ENCODE measurements around the gene FCAMR. TPM values are rescaled to one million over a fixed set of nuclear protein-coding genes. Genes with fewer than 3 reads are reported as not detected.

The FCAMR gene
- total RNA-seq, 1 experiment from 2014 or later = not detected

DNA sequence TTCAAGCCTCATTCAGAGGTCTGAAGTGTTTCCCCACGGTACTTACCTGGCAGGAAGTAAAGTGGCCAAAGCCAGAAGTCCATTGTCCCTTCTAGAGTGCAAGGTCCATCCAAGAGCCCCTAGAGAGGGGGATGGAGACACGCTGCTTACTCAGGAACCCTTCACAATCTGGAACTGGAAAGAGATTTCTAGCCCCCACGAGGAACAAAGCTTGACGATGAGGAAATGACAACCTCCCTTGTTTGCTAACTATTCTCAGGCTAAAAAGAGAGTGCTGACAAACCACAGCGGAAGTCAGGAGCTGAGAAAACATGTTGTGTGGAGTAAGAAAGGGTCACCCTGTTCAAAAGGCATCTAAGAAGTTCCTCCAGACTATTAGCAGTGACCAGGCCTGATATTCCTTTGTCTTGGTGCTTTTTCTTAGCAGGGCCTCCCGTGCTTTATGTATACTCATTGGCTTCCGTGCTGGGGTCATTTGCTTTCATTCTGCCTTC, 48.4 kb downstream of the FCAMR start, which contains the start of gene FCMR:
Gene FCMR, minus strand, starts transcription at position 170 of the 494 bp plus-strand sequence. Its CDS starts 87 bp downstream, at position 83.
- Histone ChIP-seq H3K36me3 (ENCODE audit: insufficient read depth, low read length) (no peaks in the 10 kb centered on the region), H3K27me3 (ENCODE audit: low read length) (no peaks in the 10 kb centered on the region), H4K20me1 (ENCODE audit: insufficient read depth, low read depth, low read length) (no peaks in the 10 kb centered on the region), H3K27ac (ENCODE audit: low read length) (no peak within 1 kb of the TSS), H3K9ac (ENCODE audit: low read length) (no peak within 1 kb of the TSS), H3K4me2 (ENCODE audit: low read depth, low read length, poor library complexity, severe bottlenecking) (no peak within 1 kb of the TSS), H3K9me3 (ENCODE audit: low read length) (no peaks in the 10 kb centered on the region), H2AFZ (ENCODE audit: low read length) (no peak within 1 kb of the TSS), H3K79me2 (ENCODE audit: low read length) (no peaks in the 10 kb centered on the region), H3K4me3 (ENCODE audit: low read length) (no peak within 1 kb of the TSS), H3K4me1 (ENCODE audit: low read length) (no peaks in the 10 kb centered on the region), H3K9me2 (replicated peaks; ENCODE audit: insufficient read depth, low read length) (no peaks in the 10 kb centered on the region)
- DNase-seq = no peak

DNA sequence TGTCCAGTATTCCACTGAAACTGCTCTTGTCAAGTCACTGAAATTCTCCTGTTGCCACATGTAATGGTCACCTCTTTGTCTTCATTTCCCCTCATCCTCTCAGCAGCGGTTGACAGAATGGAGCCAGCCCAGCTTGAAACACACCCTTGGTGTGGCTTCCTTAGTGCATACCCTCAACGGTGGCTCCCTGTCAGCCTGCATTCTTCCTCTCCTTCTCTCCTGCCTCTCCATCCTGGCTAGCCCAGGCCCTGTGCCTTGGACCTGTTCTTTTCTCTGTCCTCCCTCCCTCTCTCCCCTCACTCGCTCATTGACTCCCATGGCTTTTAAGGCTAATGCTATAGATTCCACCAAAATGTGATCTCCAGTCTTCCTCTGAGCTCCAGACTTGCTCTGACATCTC, 52.2 kb downstream of the FCAMR start:
- H3K9me3 ChIP-seq (ENCODE audit: low read length) = no peaks in the 10 kb centered on the region
- H2AFZ ChIP-seq (ENCODE audit: low read length) = no peak overlapping the region
- no peak for DNase-seq
- no peaks in the 10 kb centered on the region for H3K9me2 ChIP-seq (replicated peaks; ENCODE audit: insufficient read depth, low read length)
- no peaks in the 10 kb centered on the region for H3K4me1 ChIP-seq (ENCODE audit: low read length)
- H3K27me3 ChIP-seq (ENCODE audit: low read length) = no peaks in the 10 kb centered on the region
- H3K9ac ChIP-seq (ENCODE audit: low read length) = no peak overlapping the region
- H4K20me1 ChIP-seq (ENCODE audit: insufficient read depth, low read depth, low read length) = no peaks in the 10 kb centered on the region
- H3K36me3 ChIP-seq (ENCODE audit: insufficient read depth, low read length) = no peaks in the 10 kb centered on the region
- H3K79me2 ChIP-seq (ENCODE audit: low read length) = no peaks in the 10 kb centered on the region
- H3K27ac ChIP-seq (ENCODE audit: low read length) = no peak overlapping the region
- no peak overlapping the region for H3K4me2 ChIP-seq (ENCODE audit: low read depth, low read length, poor library complexity, severe bottlenecking)
- H3K4me3 ChIP-seq (ENCODE audit: low read length) = no peak overlapping the region

DNA sequence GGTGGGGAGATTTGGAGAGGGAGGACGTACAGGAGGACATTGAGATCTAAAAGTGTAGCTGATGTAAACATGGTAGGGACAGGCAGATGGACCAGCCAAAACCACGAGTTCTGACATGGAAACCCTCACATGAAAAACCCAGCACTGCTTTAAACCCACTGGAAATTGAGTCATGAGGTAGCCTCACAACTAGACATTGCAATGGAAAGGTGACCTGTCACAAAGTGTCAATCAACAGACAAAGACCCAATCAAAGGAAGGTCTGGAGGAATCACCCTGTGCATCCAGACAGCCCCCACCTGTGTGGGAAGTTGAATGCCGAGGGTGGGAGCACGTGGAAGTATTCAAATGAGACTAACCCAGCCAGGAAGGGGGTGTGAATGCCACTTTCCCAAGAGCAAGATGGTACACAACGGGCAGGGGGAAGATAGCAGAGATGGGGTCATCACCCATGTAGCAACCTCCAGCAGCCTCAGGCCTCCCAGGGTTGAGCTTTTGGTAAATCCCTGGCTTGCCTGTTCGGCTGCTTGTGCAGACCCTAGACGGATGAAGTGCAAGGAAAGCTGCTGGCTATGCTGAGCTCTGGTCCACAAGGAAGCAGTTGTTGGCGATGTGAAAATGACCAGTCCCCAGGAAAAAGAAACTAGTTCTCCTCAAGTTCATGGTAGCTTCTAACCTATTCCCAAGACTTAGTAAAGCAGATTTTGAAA, 54.1 kb downstream of the FCAMR start:
- Histone ChIP-seq H3K4me2 (ENCODE audit: low read depth, low read length, poor library complexity, severe bottlenecking) (no peak overlapping the region), H3K9me3 (ENCODE audit: low read length) (no peaks in the 10 kb centered on the region), H3K36me3 (ENCODE audit: insufficient read depth, low read length) (no peaks in the 10 kb centered on the region), H3K4me3 (ENCODE audit: low read length) (no peak overlapping the region), H3K9ac (ENCODE audit: low read length) (no peak overlapping the region), H3K27me3 (ENCODE audit: low read length) (no peaks in the 10 kb centered on the region), H3K79me2 (ENCODE audit: low read length) (no peaks in the 10 kb centered on the region), H4K20me1 (ENCODE audit: insufficient read depth, low read depth, low read length) (no peaks in the 10 kb centered on the region; the same call in 1 of the 2 replicates), H3K9me2 (replicated peaks; ENCODE audit: insufficient read depth, low read length) (no peaks in the 10 kb centered on the region), H2AFZ (ENCODE audit: low read length) (no peak overlapping the region), H3K4me1 (ENCODE audit: low read length) (no peaks in the 10 kb centered on the region), H3K27ac (ENCODE audit: low read length) (no peak overlapping the region)
- no peak for DNase-seq

DNA sequence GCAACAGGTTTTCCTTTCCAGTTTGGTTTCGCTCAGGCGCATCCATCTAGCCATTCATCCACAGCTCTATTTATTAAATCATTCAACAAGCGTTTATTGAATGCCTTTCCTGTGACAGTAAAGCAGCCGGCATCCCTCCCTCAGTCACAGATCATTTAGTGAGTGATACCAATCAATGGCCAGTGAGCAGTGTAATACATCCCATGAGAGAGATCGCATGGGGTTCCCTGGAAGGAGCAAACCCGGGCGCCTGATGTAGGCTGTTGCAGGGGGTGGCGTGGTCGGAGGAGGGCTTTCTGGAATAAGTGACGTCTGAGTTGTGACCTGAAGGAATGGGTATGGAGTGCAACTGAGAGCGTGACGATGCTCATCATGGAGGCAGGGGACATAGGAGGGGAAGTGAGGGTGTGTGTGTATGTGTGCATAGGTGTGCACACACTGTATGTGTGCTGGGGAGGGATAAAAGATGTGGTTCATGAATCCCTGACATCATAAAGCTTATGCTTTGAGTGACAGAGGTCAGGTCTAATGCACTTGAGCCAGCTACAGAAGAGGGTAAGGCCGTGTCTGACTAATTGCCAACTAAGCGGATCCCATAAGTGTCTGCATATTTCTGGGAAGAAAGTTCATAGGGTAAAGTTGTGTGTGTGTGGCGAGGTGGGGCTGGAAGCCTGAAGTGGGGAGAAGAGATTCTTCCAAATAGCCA, 55.1 kb downstream of the FCAMR start:
- Histone ChIP-seq H3K4me1 (ENCODE audit: low read length) (no peaks in the 10 kb centered on the region; the same call in 1 of the 2 replicates), H3K27me3 (ENCODE audit: low read length) (no peaks in the 10 kb centered on the region), H3K4me3 (ENCODE audit: low read length) (no peak overlapping the region), H3K9me3 (ENCODE audit: low read length) (no peaks in the 10 kb centered on the region), H3K79me2 (ENCODE audit: low read length) (no peaks in the 10 kb centered on the region), H4K20me1 (ENCODE audit: insufficient read depth, low read depth, low read length) (no peaks in the 10 kb centered on the region; the same call in 1 of the 2 replicates), H3K36me3 (ENCODE audit: insufficient read depth, low read length) (no peaks in the 10 kb centered on the region), H2AFZ (ENCODE audit: low read length) (no peak overlapping the region), H3K9me2 (replicated peaks; ENCODE audit: insufficient read depth, low read length) (no peaks in the 10 kb centered on the region), H3K27ac (ENCODE audit: low read length) (no peak overlapping the region), H3K4me2 (ENCODE audit: low read depth, low read length, poor library complexity, severe bottlenecking) (no peak overlapping the region), H3K9ac (ENCODE audit: low read length) (no peak overlapping the region)
- no peak for DNase-seq

DNA sequence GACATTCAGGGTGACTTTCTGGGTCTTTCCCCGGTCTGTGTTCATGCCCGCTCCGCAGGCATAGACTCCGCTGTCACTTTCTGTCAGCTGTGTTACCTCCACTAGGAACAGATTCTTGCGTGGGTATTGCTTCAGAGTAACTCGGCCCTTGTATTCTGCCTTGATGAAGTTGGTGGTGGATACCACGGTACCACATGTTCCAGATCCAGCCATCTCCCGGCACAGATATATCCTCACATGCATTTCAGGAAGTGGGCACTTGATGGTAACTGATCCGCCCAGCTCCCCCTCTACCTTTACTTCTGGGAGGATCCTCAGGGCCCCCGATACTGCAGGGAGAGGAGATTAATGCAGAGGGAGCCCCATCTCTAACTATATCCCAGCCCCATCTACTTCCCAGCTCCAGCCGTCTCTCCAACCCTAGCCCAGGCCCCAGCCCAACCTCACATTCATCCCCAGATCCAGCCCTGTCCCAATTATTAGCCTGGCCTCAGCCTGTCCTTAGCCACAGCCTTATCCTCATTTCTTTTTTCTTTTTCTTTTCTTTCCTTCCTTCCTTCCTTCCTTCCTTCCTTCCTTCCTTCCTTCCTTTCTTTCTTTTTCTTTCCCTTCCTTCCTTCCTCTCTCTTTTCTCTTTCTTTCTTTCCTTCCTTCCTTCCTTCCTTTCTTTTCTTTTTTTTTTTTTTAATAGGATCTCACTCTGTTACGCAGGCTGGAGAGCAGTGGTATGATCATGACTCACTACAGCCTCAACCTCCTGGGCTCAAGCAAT, 56.3 kb downstream of the FCAMR start:
- no peaks in the 10 kb centered on the region for H3K36me3 ChIP-seq (ENCODE audit: insufficient read depth, low read length)
- no peak overlapping the region for H3K27ac ChIP-seq (ENCODE audit: low read length)
- no peaks in the 10 kb centered on the region; the same call in 1 of the 2 replicates for H3K4me1 ChIP-seq (ENCODE audit: low read length)
- no peaks in the 10 kb centered on the region; the same call in 1 of the 2 replicates for H4K20me1 ChIP-seq (ENCODE audit: insufficient read depth, low read depth, low read length)
- no peaks in the 10 kb centered on the region for H3K79me2 ChIP-seq (ENCODE audit: low read length)
- H3K9me3 ChIP-seq (ENCODE audit: low read length) = no peaks in the 10 kb centered on the region
- no peaks in the 10 kb centered on the region for H3K27me3 ChIP-seq (ENCODE audit: low read length)
- no peak overlapping the region for H3K9ac ChIP-seq (ENCODE audit: low read length)
- no peak overlapping the region for H3K4me3 ChIP-seq (ENCODE audit: low read length)
- H3K9me2 ChIP-seq (replicated peaks; ENCODE audit: insufficient read depth, low read length) = no peaks in the 10 kb centered on the region
- no peak for DNase-seq
- H2AFZ ChIP-seq (ENCODE audit: low read length) = no peak overlapping the region
- no peak overlapping the region for H3K4me2 ChIP-seq (ENCODE audit: low read depth, low read length, poor library complexity, severe bottlenecking)

DNA sequence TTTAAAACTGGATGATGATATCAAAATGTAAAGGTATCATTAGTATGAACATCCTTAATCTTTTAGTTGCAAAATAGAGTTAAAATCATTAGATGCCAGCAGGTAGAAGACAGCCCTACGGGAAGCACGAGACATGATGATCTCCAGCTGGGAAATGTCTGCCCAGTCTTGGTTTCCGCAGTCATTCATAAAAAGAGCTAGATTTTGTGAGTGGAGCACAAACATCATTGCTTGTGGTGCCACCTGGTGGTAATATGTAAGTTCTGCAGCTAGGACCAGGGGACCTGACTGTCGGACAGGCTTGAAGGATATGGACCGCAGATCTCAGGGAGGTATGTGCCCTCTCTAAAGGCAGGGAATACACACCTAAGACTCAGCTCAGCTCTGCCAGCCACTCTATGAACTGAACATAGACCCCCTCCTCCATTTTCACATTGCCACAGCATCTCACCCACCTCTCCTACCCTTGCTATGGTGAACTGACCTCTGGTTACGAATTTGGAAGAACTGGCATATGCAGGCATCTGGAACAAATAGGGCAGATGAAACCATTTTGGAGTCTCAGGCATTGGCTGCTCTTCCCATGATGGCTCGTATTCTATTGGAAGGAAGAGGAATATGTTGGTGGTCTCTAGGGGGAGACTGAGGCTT, 57.7 kb downstream of the FCAMR start:
- Histone ChIP-seq H3K9ac (ENCODE audit: low read length) (no peak overlapping the region), H3K36me3 (ENCODE audit: insufficient read depth, low read length) (no peaks in the 10 kb centered on the region), H3K4me1 (ENCODE audit: low read length) (no peaks in the 10 kb centered on the region; the same call in 1 of the 2 replicates), H3K9me2 (replicated peaks; ENCODE audit: insufficient read depth, low read length) (no peaks in the 10 kb centered on the region), H3K27ac (ENCODE audit: low read length) (no peak overlapping the region), H3K9me3 (ENCODE audit: low read length) (no peaks in the 10 kb centered on the region), H3K79me2 (ENCODE audit: low read length) (no peaks in the 10 kb centered on the region), H3K27me3 (ENCODE audit: low read length) (no peaks in the 10 kb centered on the region), H2AFZ (ENCODE audit: low read length) (no peak overlapping the region), H3K4me3 (ENCODE audit: low read length) (no peak overlapping the region), H4K20me1 (ENCODE audit: insufficient read depth, low read depth, low read length) (no peaks in the 10 kb centered on the region; the same call in 1 of the 2 replicates), H3K4me2 (ENCODE audit: low read depth, low read length, poor library complexity, severe bottlenecking) (no peak overlapping the region)
- peak; percentile 89 for DNase-seq

DNA sequence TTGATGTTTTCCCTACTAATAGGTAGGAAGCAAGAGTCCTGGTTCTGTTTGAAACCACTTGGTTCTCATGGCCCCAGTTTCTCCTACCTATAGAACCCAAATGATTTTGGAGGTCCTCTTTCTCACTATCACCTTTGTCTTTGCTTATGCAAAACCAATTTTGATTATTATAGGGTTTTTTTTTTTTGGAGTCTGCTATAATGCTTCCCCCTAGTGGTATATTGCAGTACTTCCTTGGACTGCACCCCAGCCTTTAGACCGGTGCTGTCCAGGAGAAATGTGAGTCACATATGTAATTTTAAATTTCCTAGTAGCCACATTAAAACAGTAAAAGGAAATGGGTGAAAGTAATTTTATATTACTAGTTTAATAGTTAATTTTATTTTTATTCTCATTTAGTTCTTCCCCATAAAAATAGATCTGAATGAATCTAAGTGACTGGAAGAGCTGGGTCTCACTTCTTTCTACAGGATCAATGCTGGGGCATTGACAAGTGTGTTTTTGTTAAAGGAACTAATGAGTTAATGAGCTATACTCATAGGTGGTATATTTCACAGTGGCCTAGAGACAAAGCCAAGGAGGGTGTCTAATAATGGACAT, 59.1 kb downstream of the FCAMR start:
- H3K9me3 ChIP-seq (ENCODE audit: low read length) = no peaks in the 10 kb centered on the region
- no peaks in the 10 kb centered on the region for H3K79me2 ChIP-seq (ENCODE audit: low read length)

More for the DNA sequence above, 59.1 kb downstream of the FCAMR start:
- DNase-seq = peak; percentile 81
- H2AFZ ChIP-seq (ENCODE audit: low read length) = no peak overlapping the region
- no peaks in the 10 kb centered on the region; the same call in 1 of the 2 replicates for H4K20me1 ChIP-seq (ENCODE audit: insufficient read depth, low read depth, low read length)
- H3K36me3 ChIP-seq (ENCODE audit: insufficient read depth, low read length) = no peaks in the 10 kb centered on the region
- H3K9ac ChIP-seq (ENCODE audit: low read length) = no peak overlapping the region
- H3K4me3 ChIP-seq (ENCODE audit: low read length) = no peak overlapping the region
- H3K4me2 ChIP-seq (ENCODE audit: low read depth, low read length, poor library complexity, severe bottlenecking) = no peak overlapping the region
- H3K4me1 ChIP-seq (ENCODE audit: low read length) = peaks cover under 1% of the 10 kb centered on the region
- no peaks in the 10 kb centered on the region for H3K27me3 ChIP-seq (ENCODE audit: low read length)
- H3K27ac ChIP-seq (ENCODE audit: low read length) = no peak overlapping the region
- no peaks in the 10 kb centered on the region for H3K9me2 ChIP-seq (replicated peaks; ENCODE audit: insufficient read depth, low read length)

All from Karpas-422 (cell line).